Uterus (tissue), 2 donors: ENCODE measurements around the gene SLC7A5.
"Not testable (repeated sequence)": the region's sequence is repeated elsewhere in the genome, so short reads cannot be mapped to it uniquely, and the experiment has no call there.

Experiments
- POLR2A ChIP-seq, 2 donors: fragments of 450-650 bp; IDR thresholded peaks; one replicate each; pipeline ENCODE4 v1.6.1; 2016; ENCODE audit warnings: antibody characterized with exemption in 2 of 2, mild to moderate bottlenecking in 1 of 2, moderate library complexity in 1 of 2
- TF ChIP-seq, protein P1 (sequence below), 4 experiments: fragments of 200-600 bp in 2 of 4; fragments of 450-650 bp in 2 of 4; sonication (generic) in 2 of 4; IDR thresholded peaks; one replicate each; pipeline ENCODE4 v1.5.1; 2016 to 2019; ENCODE audit warnings: antibody characterized with exemption in 4 of 4, mild to moderate bottlenecking in 2 of 4, moderate library complexity in 1 of 4

DNA sequence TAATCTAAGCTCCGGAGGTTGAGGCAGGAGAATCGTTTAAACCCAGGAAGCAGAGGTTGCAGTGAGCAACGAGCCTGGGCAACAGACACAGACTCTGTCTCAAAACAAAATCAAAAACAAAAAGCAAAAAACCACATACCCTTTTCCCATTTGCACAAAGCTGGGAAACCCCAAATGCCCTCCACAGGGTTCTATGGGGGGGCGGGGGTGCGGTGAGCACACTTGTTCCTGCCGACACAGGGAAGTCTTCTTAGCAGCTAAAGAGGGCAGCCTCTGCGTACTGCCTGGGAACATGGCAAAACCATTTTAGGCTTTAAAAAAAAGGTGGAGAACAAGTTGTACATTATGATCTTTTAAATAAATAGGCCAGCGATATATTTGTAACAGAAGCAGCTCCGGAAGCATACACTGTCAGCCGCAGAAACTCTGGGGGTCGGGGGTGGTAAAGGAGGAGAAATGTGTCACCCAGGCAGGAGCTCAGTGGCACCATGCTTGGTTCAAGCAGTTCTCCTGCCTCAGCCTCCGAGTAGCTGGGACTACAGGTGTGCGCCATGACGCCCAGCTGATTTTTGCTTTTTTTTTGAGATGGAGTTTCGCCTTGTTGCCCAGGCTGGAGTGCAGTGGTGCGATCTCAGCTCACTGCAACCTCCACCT is 3.3 kb downstream of the SLC7A5 start:
- TF ChIP-seq, protein P1, sequence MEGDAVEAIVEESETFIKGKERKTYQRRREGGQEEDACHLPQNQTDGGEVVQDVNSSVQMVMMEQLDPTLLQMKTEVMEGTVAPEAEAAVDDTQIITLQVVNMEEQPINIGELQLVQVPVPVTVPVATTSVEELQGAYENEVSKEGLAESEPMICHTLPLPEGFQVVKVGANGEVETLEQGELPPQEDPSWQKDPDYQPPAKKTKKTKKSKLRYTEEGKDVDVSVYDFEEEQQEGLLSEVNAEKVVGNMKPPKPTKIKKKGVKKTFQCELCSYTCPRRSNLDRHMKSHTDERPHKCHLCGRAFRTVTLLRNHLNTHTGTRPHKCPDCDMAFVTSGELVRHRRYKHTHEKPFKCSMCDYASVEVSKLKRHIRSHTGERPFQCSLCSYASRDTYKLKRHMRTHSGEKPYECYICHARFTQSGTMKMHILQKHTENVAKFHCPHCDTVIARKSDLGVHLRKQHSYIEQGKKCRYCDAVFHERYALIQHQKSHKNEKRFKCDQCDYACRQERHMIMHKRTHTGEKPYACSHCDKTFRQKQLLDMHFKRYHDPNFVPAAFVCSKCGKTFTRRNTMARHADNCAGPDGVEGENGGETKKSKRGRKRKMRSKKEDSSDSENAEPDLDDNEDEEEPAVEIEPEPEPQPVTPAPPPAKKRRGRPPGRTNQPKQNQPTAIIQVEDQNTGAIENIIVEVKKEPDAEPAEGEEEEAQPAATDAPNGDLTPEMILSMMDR (IDR thresholded peaks at IDR 0.05) = not testable (repeated sequence)
- not testable (repeated sequence) for TF ChIP-seq POLR2A (IDR thresholded peaks at IDR 0.05)
